ENCODE measurements around the gene RTN4RL2.
A peak's percentile ranks its signal among the peaks of the same experiment; 100 is the strongest.

The RTN4RL2 gene

DNA sequence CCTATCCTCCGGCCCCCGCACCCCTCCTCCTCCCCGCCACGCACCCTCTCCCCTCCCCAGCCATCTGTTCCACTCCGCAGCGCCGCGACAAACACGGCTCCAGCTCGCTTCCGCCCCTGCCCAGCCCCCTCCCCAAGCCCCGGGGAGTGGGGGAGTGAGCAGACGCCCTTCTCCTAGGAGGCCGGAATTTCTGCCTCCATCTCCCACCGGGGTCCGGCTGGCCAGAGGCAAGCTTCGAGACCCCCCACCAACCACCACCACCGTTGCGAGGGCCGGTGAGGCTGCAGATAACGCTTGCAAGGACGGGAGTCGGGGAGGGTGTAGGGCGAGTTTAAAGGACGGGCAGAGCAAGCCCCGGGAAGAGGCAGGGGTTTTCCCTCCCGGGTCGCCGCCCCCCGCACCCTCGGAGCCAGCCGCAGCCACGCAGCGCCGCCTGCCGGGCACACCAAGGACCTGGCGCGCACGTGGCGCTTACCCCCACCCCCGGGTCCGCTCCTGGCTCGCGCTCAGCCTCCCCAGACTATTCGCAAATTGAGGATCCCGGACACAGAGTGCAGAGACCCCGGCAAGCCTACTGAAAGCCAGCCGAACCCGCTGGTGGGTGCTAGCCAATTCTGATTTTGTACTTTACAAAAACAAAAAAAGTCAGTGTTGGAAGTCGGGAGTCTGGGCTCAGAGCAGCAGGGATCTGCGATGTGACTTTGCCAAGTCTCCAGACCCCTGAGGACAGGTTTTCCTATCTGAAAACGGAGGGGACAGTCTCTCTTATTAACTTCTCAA lies 22.6 kb downstream of the RTN4RL2 start:
- DNase-seq (ENCODE audit: insufficient read length, low spot score) (peak; percentile 91), FAIRE-seq (no peak)
- TF ChIP-seq, protein P1, sequence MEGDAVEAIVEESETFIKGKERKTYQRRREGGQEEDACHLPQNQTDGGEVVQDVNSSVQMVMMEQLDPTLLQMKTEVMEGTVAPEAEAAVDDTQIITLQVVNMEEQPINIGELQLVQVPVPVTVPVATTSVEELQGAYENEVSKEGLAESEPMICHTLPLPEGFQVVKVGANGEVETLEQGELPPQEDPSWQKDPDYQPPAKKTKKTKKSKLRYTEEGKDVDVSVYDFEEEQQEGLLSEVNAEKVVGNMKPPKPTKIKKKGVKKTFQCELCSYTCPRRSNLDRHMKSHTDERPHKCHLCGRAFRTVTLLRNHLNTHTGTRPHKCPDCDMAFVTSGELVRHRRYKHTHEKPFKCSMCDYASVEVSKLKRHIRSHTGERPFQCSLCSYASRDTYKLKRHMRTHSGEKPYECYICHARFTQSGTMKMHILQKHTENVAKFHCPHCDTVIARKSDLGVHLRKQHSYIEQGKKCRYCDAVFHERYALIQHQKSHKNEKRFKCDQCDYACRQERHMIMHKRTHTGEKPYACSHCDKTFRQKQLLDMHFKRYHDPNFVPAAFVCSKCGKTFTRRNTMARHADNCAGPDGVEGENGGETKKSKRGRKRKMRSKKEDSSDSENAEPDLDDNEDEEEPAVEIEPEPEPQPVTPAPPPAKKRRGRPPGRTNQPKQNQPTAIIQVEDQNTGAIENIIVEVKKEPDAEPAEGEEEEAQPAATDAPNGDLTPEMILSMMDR (IDR thresholded peaks at IDR 0.05; ENCODE audit: insufficient read depth, missing control alignments) = peak; percentile 81

DNA sequence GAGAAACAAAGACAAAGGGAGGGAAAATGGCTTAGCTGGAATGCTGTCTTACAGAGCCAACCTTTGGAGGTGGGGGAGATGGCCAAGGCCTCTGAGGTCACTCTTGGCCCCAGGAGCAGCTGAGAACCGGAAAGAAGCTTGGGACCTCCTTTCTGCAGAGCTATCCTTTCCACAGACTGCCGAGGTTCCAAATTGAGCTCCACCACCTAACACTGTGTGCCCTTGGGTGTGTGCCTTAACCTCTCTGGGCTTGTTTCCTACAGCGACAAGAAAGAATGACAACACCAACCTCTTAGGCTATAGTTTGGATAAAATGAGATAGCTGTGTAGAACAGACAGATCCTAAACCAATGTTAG lies 23.2 kb downstream of the RTN4RL2 start:
- TF ChIP-seq, protein P1 (IDR thresholded peaks at IDR 0.05; ENCODE audit: insufficient read depth, missing control alignments) = no peak
- FAIRE-seq (no peak), DNase-seq (ENCODE audit: insufficient read length, low spot score) (no peak)

GRCh38 chr11:57484141-57484710 lies 23.9 kb downstream of the RTN4RL2 start:
- TF ChIP-seq, protein P1 (IDR thresholded peaks at IDR 0.05; ENCODE audit: insufficient read depth, missing control alignments) = no peak
- DNase-seq (ENCODE audit: insufficient read length, low spot score) (no peak), FAIRE-seq (no peak)

DNA sequence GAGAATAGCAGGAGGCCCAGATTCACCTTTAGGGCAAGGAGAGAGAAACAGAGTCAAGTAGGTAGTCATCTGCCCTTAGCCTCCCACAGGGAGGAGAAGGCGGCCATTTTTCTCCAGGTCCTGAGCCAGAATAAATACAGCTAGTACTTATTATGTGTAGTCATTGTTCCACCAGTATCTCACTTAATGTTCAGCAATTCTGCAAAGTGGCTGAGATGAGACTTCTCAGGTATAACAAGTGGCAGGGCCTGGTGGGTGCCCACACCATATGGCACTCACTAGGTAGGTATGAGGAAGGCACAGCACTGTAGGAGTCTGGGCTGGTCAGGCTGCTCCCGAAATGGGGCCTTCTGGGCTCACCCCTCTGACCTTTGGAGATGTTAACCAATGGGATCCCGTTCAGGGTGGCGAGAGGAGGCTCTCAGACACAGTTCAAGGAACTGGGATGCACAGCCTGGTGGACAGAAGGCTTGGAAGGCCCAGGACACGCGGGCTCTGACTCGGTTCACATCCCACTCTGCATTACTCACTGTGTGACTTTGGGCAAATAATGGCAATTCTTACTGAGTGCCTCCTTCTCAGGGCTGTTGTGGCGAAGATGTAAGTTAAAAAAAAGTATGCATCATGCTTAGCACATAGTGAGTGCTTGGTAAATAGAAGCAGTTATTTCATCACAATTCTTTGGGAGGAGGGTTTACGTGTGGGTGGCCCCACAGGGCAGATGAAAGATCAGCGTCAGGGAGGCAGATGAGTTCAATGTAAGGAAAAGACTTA lies 25.1 kb downstream of the RTN4RL2 start:
- FAIRE-seq = no peak
- TF ChIP-seq, protein P1 (IDR thresholded peaks at IDR 0.05; ENCODE audit: insufficient read depth, missing control alignments) = no peak
- no peak for DNase-seq (ENCODE audit: insufficient read length, low spot score)

DNA sequence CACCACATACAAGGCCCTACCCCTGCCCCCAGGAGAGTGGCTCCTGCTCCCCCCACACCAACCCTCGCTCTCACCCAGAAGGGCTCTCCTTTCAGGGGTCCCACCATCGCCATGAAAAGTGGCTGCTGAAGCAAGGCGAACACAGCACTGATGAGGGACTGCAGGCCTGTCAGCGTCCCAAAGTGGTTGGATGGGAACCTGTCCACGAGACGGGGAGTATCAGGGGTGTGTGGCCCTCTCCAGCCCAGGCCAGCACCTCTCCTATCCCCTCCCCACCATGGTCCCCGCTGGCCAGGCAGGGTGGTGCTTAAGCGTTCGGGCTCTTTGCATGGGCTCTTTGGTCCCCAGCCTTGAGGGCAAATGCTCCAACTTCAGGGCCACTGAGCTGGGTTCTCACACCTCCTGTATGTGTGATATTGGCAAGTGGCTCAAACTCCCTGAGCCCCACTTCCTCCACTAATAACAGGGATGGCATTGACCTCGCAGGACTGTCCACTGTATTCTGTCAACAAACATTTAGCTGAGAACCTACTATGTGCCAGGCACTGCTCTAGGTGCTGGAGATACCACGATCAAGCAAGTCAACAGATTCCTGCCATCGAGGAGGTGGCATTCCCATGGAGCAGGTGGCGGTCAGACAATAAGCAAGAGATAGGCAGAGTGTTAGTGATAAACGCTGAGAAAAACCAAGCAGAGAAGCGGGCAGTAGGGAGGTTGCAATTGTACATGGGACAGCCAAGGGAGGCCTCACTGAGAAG lies 26.9 kb downstream of the RTN4RL2 start:
- TF ChIP-seq, protein P1 (IDR thresholded peaks at IDR 0.05; ENCODE audit: insufficient read depth, missing control alignments) = no peak
- no peak for DNase-seq (ENCODE audit: insufficient read length, low spot score)
- FAIRE-seq = no peak

- TF ChIP-seq, protein P1 (IDR thresholded peaks at IDR 0.05; ENCODE audit: insufficient read depth, missing control alignments) = no peak
- no peak for DNase-seq (ENCODE audit: insufficient read length, low spot score)
- no peak for FAIRE-seq
Measured at GRCh38 chr11:57487920-57488659, 27.8 kb downstream of the RTN4RL2 start.

Data from D721Med (cell line).